Ishikawa (cell line): ENCODE data around the gene RTTN.

Experiments
- CEBPB ChIP-seq: IDR thresholded peaks from 2 replicates; pipeline ENCODE4 v1.6.1; 2012
- CREB1 ChIP-seq: IDR thresholded peaks from 2 replicates; pipeline ENCODE4 v1.6.1; 2012; ENCODE audit warnings: low read depth
- EGR1 ChIP-seq: IDR thresholded peaks from 2 replicates; pipeline ENCODE4 v1.6.1; 2012
- EP300 ChIP-seq: IDR thresholded peaks from 2 replicates; pipeline ENCODE4 v1.6.1; 2012; ENCODE audit warnings: borderline replicate concordance
- FOXM1 ChIP-seq: IDR thresholded peaks from 2 replicates; pipeline ENCODE4 v1.6.1; 2012; ENCODE audit warnings: low read depth, borderline replicate concordance
- NFIC ChIP-seq: IDR thresholded peaks from 2 replicates; pipeline ENCODE4 v1.6.1; 2012
- RAD21 ChIP-seq: IDR thresholded peaks from 2 replicates; pipeline ENCODE4 v1.6.1; 2012; ENCODE audit warnings: low read depth
- REST ChIP-seq: IDR thresholded peaks from 2 replicates; pipeline ENCODE4 v1.6.1; 2012; ENCODE audit warnings: low read depth, mild to moderate bottlenecking
- TAF1 ChIP-seq: IDR thresholded peaks from 2 replicates; pipeline ENCODE4 v1.6.1; 2012; ENCODE audit warnings: low read depth, mild to moderate bottlenecking
- TCF12 ChIP-seq: IDR thresholded peaks from 2 replicates; pipeline ENCODE4 v1.6.1; 2012; ENCODE audit warnings: low read depth
- TEAD4 ChIP-seq: IDR thresholded peaks from 2 replicates; pipeline ENCODE4 v1.6.1; 2012
- YY1 ChIP-seq: IDR thresholded peaks from 2 replicates; pipeline ENCODE4 v1.6.1; 2012; ENCODE audit warnings: low read depth
- ZBTB7A ChIP-seq: IDR thresholded peaks from 2 replicates; pipeline ENCODE4 v1.6.1; 2012; ENCODE audit warnings: low read depth
- TF ChIP-seq, protein P1 (sequence below): IDR thresholded peaks from 2 replicates; pipeline ENCODE4 v1.6.1; 2012
- TF ChIP-seq, protein P2 (sequence below): IDR thresholded peaks from 2 replicates; pipeline ENCODE4 v1.6.1; 2012

The RTTN gene

GRCh38 chr18:70031221-70031620, 174.3 kb downstream of the RTTN start:
- TF ChIP-seq TCF12, result no peak

GRCh38 chr18:70030728-70031127, 174.8 kb downstream of the RTTN start:
- no peak for TF ChIP-seq RAD21

DNA sequence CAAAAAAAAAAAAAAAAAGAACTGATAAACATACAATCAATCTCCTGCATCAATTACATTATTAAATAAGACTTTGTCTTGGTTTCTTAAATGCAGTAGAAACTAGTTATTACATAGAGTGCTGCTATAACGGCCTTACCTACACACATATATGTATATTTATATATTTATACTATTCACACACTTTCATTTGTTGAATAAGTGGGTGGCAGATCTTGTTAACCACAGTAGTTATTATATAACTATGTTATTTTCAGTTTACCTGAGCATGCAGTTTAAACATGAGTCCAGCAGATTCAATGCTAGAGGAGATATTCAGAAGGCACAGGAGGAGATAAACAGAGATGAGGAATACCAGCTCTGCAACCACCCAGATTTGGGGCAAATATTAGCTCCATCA, 176.3 kb downstream of the RTTN start:
- TF ChIP-seq CEBPB, result no peak
- no peak for TF ChIP-seq NFIC
- TF ChIP-seq, protein P1, sequence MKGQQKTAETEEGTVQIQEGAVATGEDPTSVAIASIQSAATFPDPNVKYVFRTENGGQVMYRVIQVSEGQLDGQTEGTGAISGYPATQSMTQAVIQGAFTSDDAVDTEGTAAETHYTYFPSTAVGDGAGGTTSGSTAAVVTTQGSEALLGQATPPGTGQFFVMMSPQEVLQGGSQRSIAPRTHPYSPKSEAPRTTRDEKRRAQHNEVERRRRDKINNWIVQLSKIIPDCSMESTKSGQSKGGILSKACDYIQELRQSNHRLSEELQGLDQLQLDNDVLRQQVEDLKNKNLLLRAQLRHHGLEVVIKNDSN, result no peak

DNA sequence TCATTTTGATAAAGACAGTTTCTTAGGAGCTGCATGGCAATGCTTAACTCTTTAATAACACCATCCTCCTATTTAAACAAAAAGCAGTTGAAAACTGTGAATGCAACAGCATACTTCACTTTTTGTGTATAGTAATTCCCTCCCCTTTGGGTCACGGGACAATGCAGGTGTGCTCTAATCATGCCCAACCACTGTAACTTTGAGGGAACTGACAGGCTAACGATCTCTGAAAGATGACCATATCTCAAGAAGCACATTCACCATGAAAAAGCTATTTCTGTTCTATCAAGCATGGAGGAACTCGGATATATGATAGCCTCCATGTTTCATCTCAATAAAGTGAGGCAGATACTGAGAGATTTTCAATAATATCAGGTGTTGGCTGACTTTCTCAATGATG, 176.8 kb downstream of the RTTN start:
- TF ChIP-seq EP300 (no peak), ZBTB7A (no peak), TEAD4 (no peak), CREB1 (no peak), TAF1 (no peak), REST (no peak), NFIC (no peak), FOXM1 (no peak), YY1 (no peak), CEBPB (no peak), EGR1 (no peak), TCF12 (no peak), RAD21 (no peak)
- TF ChIP-seq, protein P2, sequence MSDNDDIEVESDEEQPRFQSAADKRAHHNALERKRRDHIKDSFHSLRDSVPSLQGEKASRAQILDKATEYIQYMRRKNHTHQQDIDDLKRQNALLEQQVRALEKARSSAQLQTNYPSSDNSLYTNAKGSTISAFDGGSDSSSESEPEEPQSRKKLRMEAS, result no peak
- TF ChIP-seq, protein P1, result no peak

DNA sequence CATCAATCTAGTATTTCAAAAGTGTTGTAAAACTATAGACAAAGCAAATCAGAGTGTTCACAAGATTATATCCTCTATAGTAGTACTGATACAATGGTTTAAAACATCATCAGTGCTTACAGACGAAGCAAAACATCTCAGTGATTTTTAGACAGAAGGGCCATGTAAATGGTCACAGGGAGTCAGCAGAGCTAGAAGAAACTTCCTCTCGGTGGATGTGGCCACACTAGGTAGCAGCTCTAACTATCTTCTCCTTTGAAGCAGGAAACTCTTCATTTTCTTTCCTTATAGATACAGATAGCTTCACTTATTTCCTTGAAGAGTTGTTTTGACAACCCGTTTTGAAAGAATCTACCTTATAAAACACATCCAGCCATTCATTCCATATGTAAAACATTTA, 177.4 kb downstream of the RTTN start:
- no peak for TF ChIP-seq FOXM1
- TF ChIP-seq, protein P1, result no peak
- TF ChIP-seq TAF1, result no peak
- no peak for TF ChIP-seq TCF12
- TF ChIP-seq YY1, result no peak
- no peak for TF ChIP-seq NFIC
- no peak for TF ChIP-seq CEBPB
- TF ChIP-seq, protein P2, result no peak
- TF ChIP-seq EP300, result no peak
- no peak for TF ChIP-seq EGR1
- TF ChIP-seq TEAD4, result no peak
- no peak for TF ChIP-seq REST
- no peak for TF ChIP-seq RAD21
- no peak for TF ChIP-seq CREB1
- no peak for TF ChIP-seq ZBTB7A

- TF ChIP-seq EGR1 (no peak), CREB1 (no peak), NFIC (no peak), REST (no peak), CEBPB (no peak)
- TF ChIP-seq, protein P1, result no peak
These were observed 179.9 kb downstream of the RTTN start for GRCh38 chr18:70025580-70025979.
